HL-60 (cell line): ENCODE measurements around the gene SHISA6.

Experiments used
- DNase-seq, 2 experiments: peaks; one replicate each; pipeline ENCODE4 v3.0.0-alpha.2; 2010 to 2020; ENCODE audit warnings: low read depth in 1 of 2, low spot score in 1 of 2
- H3K27ac ChIP-seq: fragments of 250-450 bp; sonication (Bioruptor Pico); replicated peaks from 2 replicates; pipeline ENCODE4 v1.5.1; 2020; ENCODE audit warnings: mild to moderate bottlenecking, moderate library complexity
- H3K27me3 ChIP-seq: fragments of 250-450 bp; sonication (Bioruptor Pico); 2 replicates; pipeline ENCODE4 v1.5.1; 2021; ENCODE audit warnings: mild to moderate bottlenecking, moderate library complexity; ENCODE audit not compliant: insufficient read depth, poor library complexity, severe bottlenecking
- H3K4me3 ChIP-seq: replicated peaks from 2 replicates; pipeline ENCODE4 v1.5.1; 2011; ENCODE audit warnings: mild to moderate bottlenecking, control low read depth, low read length; ENCODE audit not compliant: insufficient read depth
- GABPA ChIP-seq: IDR thresholded peaks from 2 replicates; pipeline ENCODE4 v1.6.1; 2012; ENCODE audit warnings: low read depth
- POLR2AphosphoS5 ChIP-seq: IDR thresholded peaks from 2 replicates; pipeline ENCODE4 v1.6.1; 2012; ENCODE audit warnings: low read depth
- SPI1 ChIP-seq: IDR thresholded peaks from 2 replicates; pipeline ENCODE4 v1.6.1; 2012; ENCODE audit warnings: low read depth, mild to moderate bottlenecking, borderline replicate concordance
- TF ChIP-seq, protein P1 (sequence below): IDR thresholded peaks from 2 replicates; pipeline ENCODE4 v1.6.1; 2012; ENCODE audit warnings: low read depth; ENCODE audit not compliant: insufficient replicate concordance
- TF ChIP-seq, protein P2 (sequence below): IDR thresholded peaks from one replicate; pipeline ENCODE4 v1.5.1; 2011; ENCODE audit warnings: low read length, control low read depth, inconsistent platforms; ENCODE audit not compliant: insufficient read depth

SHISA6 gene

DNA sequence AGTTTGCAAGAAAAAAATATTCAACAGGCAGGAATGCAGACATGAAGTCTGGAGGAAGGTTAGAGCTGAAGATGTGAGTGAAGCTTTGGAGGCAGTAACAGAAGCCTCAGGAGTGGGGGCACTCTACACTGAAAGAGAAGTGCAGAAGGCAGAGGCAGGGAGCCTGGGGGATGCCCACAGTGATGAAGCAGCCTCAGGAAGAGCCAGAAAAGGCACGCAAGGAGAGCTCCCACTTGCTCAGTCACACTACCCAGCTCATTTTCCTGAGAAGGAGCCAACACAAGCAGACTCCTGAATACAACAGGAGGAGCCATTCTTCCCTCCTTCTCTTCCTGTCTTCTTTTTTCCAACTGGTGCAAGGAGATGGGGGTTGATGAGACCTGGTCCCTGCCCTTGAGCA, 312.1 kb downstream of the SHISA6 start:
- Histone ChIP-seq H3K27ac (no peak overlapping the region), H3K4me3 (no peak overlapping the region), H3K27me3 (no peaks in the 10 kb centered on the region)
- no peak for TF ChIP-seq POLR2AphosphoS5
- TF ChIP-seq, protein P1, sequence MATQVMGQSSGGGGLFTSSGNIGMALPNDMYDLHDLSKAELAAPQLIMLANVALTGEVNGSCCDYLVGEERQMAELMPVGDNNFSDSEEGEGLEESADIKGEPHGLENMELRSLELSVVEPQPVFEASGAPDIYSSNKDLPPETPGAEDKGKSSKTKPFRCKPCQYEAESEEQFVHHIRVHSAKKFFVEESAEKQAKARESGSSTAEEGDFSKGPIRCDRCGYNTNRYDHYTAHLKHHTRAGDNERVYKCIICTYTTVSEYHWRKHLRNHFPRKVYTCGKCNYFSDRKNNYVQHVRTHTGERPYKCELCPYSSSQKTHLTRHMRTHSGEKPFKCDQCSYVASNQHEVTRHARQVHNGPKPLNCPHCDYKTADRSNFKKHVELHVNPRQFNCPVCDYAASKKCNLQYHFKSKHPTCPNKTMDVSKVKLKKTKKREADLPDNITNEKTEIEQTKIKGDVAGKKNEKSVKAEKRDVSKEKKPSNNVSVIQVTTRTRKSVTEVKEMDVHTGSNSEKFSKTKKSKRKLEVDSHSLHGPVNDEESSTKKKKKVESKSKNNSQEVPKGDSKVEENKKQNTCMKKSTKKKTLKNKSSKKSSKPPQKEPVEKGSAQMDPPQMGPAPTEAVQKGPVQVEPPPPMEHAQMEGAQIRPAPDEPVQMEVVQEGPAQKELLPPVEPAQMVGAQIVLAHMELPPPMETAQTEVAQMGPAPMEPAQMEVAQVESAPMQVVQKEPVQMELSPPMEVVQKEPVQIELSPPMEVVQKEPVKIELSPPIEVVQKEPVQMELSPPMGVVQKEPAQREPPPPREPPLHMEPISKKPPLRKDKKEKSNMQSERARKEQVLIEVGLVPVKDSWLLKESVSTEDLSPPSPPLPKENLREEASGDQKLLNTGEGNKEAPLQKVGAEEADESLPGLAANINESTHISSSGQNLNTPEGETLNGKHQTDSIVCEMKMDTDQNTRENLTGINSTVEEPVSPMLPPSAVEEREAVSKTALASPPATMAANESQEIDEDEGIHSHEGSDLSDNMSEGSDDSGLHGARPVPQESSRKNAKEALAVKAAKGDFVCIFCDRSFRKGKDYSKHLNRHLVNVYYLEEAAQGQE, result no peak
- no peak for DNase-seq

DNA sequence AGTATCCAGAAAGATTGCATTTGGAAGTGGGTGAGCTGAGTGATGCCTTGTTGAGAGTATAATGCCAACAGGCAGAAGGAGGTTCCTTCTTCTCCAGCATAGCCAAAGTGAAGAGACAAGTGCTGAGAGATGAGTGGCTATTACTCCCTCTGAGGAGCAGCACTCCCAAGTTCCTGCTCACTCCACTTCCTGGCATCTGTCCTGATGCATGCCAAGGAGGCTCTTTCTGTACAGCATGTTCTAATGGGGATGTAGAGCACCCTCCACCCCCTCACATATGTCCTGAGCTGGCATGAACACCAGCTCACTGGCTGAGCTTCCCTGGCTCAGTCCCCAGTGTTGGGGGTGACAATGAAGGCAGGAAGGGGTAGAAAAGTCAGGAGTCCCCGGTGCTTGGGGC, 313.0 kb downstream of the SHISA6 start:
- no peak for TF ChIP-seq GABPA
- TF ChIP-seq, protein P2, sequence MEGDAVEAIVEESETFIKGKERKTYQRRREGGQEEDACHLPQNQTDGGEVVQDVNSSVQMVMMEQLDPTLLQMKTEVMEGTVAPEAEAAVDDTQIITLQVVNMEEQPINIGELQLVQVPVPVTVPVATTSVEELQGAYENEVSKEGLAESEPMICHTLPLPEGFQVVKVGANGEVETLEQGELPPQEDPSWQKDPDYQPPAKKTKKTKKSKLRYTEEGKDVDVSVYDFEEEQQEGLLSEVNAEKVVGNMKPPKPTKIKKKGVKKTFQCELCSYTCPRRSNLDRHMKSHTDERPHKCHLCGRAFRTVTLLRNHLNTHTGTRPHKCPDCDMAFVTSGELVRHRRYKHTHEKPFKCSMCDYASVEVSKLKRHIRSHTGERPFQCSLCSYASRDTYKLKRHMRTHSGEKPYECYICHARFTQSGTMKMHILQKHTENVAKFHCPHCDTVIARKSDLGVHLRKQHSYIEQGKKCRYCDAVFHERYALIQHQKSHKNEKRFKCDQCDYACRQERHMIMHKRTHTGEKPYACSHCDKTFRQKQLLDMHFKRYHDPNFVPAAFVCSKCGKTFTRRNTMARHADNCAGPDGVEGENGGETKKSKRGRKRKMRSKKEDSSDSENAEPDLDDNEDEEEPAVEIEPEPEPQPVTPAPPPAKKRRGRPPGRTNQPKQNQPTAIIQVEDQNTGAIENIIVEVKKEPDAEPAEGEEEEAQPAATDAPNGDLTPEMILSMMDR, result no peak

DNA sequence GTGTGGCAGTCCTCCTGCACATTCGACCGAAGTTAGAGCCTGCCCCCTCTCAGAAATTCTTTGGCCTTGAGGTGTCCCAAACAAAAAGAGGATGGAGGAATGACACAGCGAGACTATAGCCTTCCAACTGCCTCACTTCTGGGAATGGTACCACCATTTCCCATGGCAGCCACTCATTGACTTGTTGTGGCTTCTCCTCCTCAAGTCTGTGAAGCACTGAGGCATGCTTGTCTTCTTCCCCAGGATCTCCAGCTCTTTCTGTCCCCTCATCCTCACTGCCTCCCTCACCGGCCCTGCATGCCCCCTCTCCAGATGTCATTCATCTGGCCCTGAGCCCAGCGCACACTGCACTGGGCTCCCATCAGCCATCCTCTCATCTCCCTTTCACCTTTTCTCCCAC, 313.5 kb downstream of the SHISA6 start:
- no peaks in the 10 kb centered on the region for H3K27me3 ChIP-seq
- no peak for DNase-seq
- TF ChIP-seq POLR2AphosphoS5, result no peak
- TF ChIP-seq, protein P2, result no peak
- no peak overlapping the region for H3K27ac ChIP-seq
- H3K4me3 ChIP-seq, result no peak overlapping the region

More for the DNA sequence above, 313.0 kb downstream of the SHISA6 start:
- Histone ChIP-seq H3K4me3 (no peak overlapping the region), H3K27ac (no peak overlapping the region), H3K27me3 (no peaks in the 10 kb centered on the region)
- no peak for DNase-seq

DNA sequence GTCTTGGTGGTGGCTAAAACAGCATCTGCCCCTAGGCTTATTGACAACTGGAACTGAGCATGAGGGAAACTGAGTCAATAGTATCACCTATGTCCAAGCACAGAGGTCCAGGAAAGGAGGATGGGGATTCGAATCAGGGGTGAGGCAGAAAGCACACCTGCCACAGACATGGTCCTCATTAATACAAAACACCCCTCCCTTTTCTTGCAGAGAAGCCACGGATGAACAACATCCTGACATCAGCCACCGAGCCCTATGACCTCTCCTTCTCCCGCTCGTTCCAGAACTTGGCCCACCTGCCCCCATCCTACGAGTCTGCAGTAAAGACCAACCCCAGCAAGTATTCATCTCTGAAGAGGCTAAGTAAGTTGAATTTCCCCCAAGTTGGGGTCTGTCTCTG, 314.5 kb downstream of the SHISA6 start:
- DNase-seq, result no peak
- Histone ChIP-seq H3K27ac (no peak overlapping the region), H3K27me3 (no peaks in the 10 kb centered on the region), H3K4me3 (no peak overlapping the region)
- no peak for TF ChIP-seq GABPA
- TF ChIP-seq, protein P1, result no peak
- TF ChIP-seq, protein P2, result no peak
- no peak for TF ChIP-seq SPI1
- no peak for TF ChIP-seq POLR2AphosphoS5
